Measurements from ENCODE around the gene USP6NL. TPM values are rescaled to one million over a fixed set of nuclear protein-coding genes. Genes with fewer than 3 reads are reported as not detected.

Gene USP6NL
- polyA plus RNA-seq, 3 donors, result 5.5 to 7.7 (median 6.7) TPM

- Mint-ChIP-seq H3K27ac (no peak overlapping the region), H3K36me3 (no peaks in the 10 kb centered on the region), H3K4me1 (peaks cover 4% of the 10 kb centered on the region), H3K9me3 (peaks cover 0 to 15% (median 4%) of the 10 kb centered on the region in 7 donors), H3K4me3 (no peak overlapping the region), H3K27me3 (ENCODE audit: low read depth in 3 of 3) (peaks cover 2 to 4% (median 3%) of the 10 kb centered on the region in 3 donors)
- no peaks in the 10 kb centered on the region for H3K36me3 ChIP-seq (replicated peaks in 1 of 2; ENCODE audit: control insufficient read depth in 1 of 2, insufficient read depth in 2 of 2, low read length in 2 of 2)
- H3K4me3 ChIP-seq (replicated peaks in 1 of 3; ENCODE audit: low read depth in 2 of 3, low read length in 3 of 3), result no peak overlapping the region
- no peak overlapping the region for H3K9ac ChIP-seq (ENCODE audit: insufficient read depth, low read length, poor library complexity, severe bottlenecking)
- H3K4me2 ChIP-seq (replicated peaks; ENCODE audit: extremely low read depth, low read length, poor library complexity, severe bottlenecking), result no peak overlapping the region
- no peak for DNase-seq
- H2AFZ ChIP-seq (ENCODE audit: insufficient read depth, low read depth, low read length, poor library complexity, severe bottlenecking), result no peak overlapping the region
- peaks cover 2% of the 10 kb centered on the region in 2 donors for H3K4me1 ChIP-seq (ENCODE audit: control insufficient read depth in 1 of 2, insufficient read depth in 2 of 2, low read length in 2 of 2)
- no peak overlapping the region for H3K27ac ChIP-seq (ENCODE audit: low read depth in 1 of 2, low read length in 2 of 2)
- no peaks in the 10 kb centered on the region for H3K79me2 ChIP-seq (ENCODE audit: insufficient read depth, low read length)
- H3K27me3 ChIP-seq (ENCODE audit: control insufficient read depth in 2 of 2, insufficient read depth in 2 of 2, low read length in 2 of 2), result no peaks in the 10 kb centered on the region
- intact Hi-C loops (cut with micrococcal nuclease), result loop anchor here in 1 of 2 donors (10.0 kb wide), 2 partner anchors 92 to 128 kb away; partner anchors contain the start of gene ECHDC3
- H3K9me3 ChIP-seq (replicated peaks in 1 of 2; ENCODE audit: control insufficient read depth in 1 of 2, insufficient read depth in 1 of 2, low read length in 2 of 2), result peaks cover 0 to 10% of the 10 kb centered on the region in 2 donors
- no peaks in the 10 kb centered on the region for H4K20me1 ChIP-seq (ENCODE audit: insufficient read depth, low read length)
- TF ChIP-seq, protein P1, sequence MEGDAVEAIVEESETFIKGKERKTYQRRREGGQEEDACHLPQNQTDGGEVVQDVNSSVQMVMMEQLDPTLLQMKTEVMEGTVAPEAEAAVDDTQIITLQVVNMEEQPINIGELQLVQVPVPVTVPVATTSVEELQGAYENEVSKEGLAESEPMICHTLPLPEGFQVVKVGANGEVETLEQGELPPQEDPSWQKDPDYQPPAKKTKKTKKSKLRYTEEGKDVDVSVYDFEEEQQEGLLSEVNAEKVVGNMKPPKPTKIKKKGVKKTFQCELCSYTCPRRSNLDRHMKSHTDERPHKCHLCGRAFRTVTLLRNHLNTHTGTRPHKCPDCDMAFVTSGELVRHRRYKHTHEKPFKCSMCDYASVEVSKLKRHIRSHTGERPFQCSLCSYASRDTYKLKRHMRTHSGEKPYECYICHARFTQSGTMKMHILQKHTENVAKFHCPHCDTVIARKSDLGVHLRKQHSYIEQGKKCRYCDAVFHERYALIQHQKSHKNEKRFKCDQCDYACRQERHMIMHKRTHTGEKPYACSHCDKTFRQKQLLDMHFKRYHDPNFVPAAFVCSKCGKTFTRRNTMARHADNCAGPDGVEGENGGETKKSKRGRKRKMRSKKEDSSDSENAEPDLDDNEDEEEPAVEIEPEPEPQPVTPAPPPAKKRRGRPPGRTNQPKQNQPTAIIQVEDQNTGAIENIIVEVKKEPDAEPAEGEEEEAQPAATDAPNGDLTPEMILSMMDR (IDR thresholded peaks at IDR 0.05), result no peak
Measured at GRCh38 chr10:11617233-11617632, 5.8 kb upstream of the USP6NL start.

GRCh38 chr10:11616021-11616420 is 4.6 kb upstream of the USP6NL start:
- no peaks in the 10 kb centered on the region for H3K36me3 ChIP-seq (replicated peaks in 1 of 2; ENCODE audit: control insufficient read depth in 1 of 2, insufficient read depth in 2 of 2, low read length in 2 of 2)
- Mint-ChIP-seq H3K4me1 (peaks cover 8% of the 10 kb centered on the region), H3K36me3 (no peaks in the 10 kb centered on the region), H3K27me3 (ENCODE audit: low read depth in 3 of 3) (peaks cover 2 to 4% (median 3%) of the 10 kb centered on the region in 3 donors), H3K4me3 (no peak overlapping the region), H3K9me3 (peaks cover 0 to 15% (median 4%) of the 10 kb centered on the region in 7 donors), H3K27ac (no peak overlapping the region)
- peaks cover 0 to 10% of the 10 kb centered on the region in 2 donors for H3K9me3 ChIP-seq (replicated peaks in 1 of 2; ENCODE audit: control insufficient read depth in 1 of 2, insufficient read depth in 1 of 2, low read length in 2 of 2)
- H3K4me3 ChIP-seq (replicated peaks in 1 of 3; ENCODE audit: low read depth in 2 of 3, low read length in 3 of 3), result no peak overlapping the region
- no peak overlapping the region for H2AFZ ChIP-seq (ENCODE audit: insufficient read depth, low read depth, low read length, poor library complexity, severe bottlenecking)
- no peak overlapping the region for H3K27ac ChIP-seq (ENCODE audit: low read depth in 1 of 2, low read length in 2 of 2)
- intact Hi-C loops (cut with micrococcal nuclease), result loop anchor here in 1 of 2 donors (10.0 kb wide), 2 partner anchors 91 to 129 kb away; partner anchors contain the start of gene ECHDC3
- H3K9ac ChIP-seq (ENCODE audit: insufficient read depth, low read length, poor library complexity, severe bottlenecking), result no peak overlapping the region
- no peaks in the 10 kb centered on the region for H4K20me1 ChIP-seq (ENCODE audit: insufficient read depth, low read length)
- H3K4me1 ChIP-seq (ENCODE audit: control insufficient read depth in 1 of 2, insufficient read depth in 2 of 2, low read length in 2 of 2), result peaks cover 7% of the 10 kb centered on the region in 2 donors
- TF ChIP-seq, protein P1 (IDR thresholded peaks at IDR 0.05), result no peak
- no peaks in the 10 kb centered on the region for H3K27me3 ChIP-seq (ENCODE audit: control insufficient read depth in 2 of 2, insufficient read depth in 2 of 2, low read length in 2 of 2)
- H3K4me2 ChIP-seq (replicated peaks; ENCODE audit: extremely low read depth, low read length, poor library complexity, severe bottlenecking), result no peak overlapping the region
- DNase-seq, result no peak
- no peaks in the 10 kb centered on the region for H3K79me2 ChIP-seq (ENCODE audit: insufficient read depth, low read length)
- WGBS (ENCODE audit: insufficient coverage), result 100% methylated on average over 2 of the region's 5 CpGs

Data from CD14-positive monocyte (primary cell).